H1 (cell line): ENCODE results near the gene RPS18. TPM values are rescaled to one million over a fixed set of nuclear protein-coding genes. Genes with fewer than 3 reads are reported as not detected.

Source experiments
- CTCF ChIA-PET: fragments of 300-600 bp; sonication (Branson Sonifier 250); formaldehyde crosslinking; loops from one replicate; lab custom pipeline; 2021; ENCODE audit not compliant: partially characterized antibody; lab: Charles Lee
- POLR2A ChIA-PET: fragments of 300-600 bp; sonication (Branson Sonifier 250); formaldehyde crosslinking; loops from one replicate; lab custom pipeline; 2021; ENCODE audit warnings: inconsistent platforms; ENCODE audit not compliant: partially characterized antibody; lab: Charles Lee
- DNase-seq, 2 experiments: peaks; one replicate each; pipeline versions ENCODE4 v3.0.0 to v3.0.0-alpha.2; 2010 to 2022; ENCODE audit warnings: low spot score in 2 of 2, low read depth in 1 of 2, mixed read lengths in 1 of 2
- FAIRE-seq: peaks from 2 replicates; lab custom pipeline; 2011; peaks lifted over from hg19 to GRCh38; lab: Jason Lieb, UNC
- H2AFZ ChIP-seq: 2 replicates; pipeline ENCODE4 v1.8.1; 2012; ENCODE audit warnings: low read length, inconsistent platforms
- H2AK5ac ChIP-seq: 2 replicates; pipeline ENCODE4 v1.6.1; 2013; ENCODE audit warnings: low read depth, low read length
- H2BK120ac ChIP-seq: replicated peaks from 2 replicates; pipeline ENCODE3; 2013; ENCODE audit warnings: low read depth, low read length, inconsistent platforms
- H2BK12ac ChIP-seq: 2 replicates; pipeline ENCODE4 v1.6.1; 2013; ENCODE audit warnings: low read depth, low read length
- H2BK15ac ChIP-seq: 2 replicates; pipeline ENCODE4 v1.6.1; 2013; ENCODE audit warnings: low read length
- H2BK20ac ChIP-seq: 2 replicates; pipeline ENCODE4 v1.6.1; 2013; ENCODE audit warnings: low read length
- H2BK5ac ChIP-seq: 2 replicates; pipeline ENCODE4 v1.6.1; 2013; ENCODE audit warnings: low read depth, low read length
- H3K14ac ChIP-seq: 2 replicates; pipeline ENCODE4 v1.6.1; 2013; ENCODE audit warnings: inconsistent platforms; ENCODE audit not compliant: insufficient read length
- H3K18ac ChIP-seq: 2 replicates; pipeline ENCODE4 v1.6.1; 2013; ENCODE audit warnings: low read length; ENCODE audit errors: extremely low read depth
- H3K23ac ChIP-seq: 2 replicates; pipeline ENCODE4 v1.6.1; 2013; ENCODE audit warnings: inconsistent platforms; ENCODE audit not compliant: insufficient read length
- H3K23me2 ChIP-seq: 2 replicates; pipeline ENCODE4 v1.6.1; 2013; ENCODE audit warnings: low read depth, low read length
- H3K27ac ChIP-seq: 2 replicates; pipeline ENCODE4 v1.6.1; 2011; ENCODE audit warnings: low read depth, low read length, inconsistent platforms
- H3K27me3 ChIP-seq, 4 experiments: replicated peaks in 1 of 4; 1 replicate in 1 of 4; 2 replicates in 3 of 4; pipeline versions ENCODE4 v1.6.1 to v1.8.1; 2011 to 2013; ENCODE audit warnings: low read length in 3 of 4, mild to moderate bottlenecking in 3 of 4, inconsistent platforms in 2 of 4, mixed read lengths in 2 of 4, moderate library complexity in 1 of 4; ENCODE audit not compliant: control insufficient read depth in 3 of 4, insufficient read depth in 3 of 4; ENCODE audit errors: extremely low read depth in 1 of 4
- H3K36me3 ChIP-seq, 4 experiments: 2 replicates each; pipeline versions ENCODE4 v1.6.1 to v1.8.1; 2011 to 2013; ENCODE audit warnings: mild to moderate bottlenecking in 4 of 4, low read length in 3 of 4, moderate library complexity in 2 of 4, control low read depth in 1 of 4, inconsistent platforms in 1 of 4; ENCODE audit not compliant: insufficient read depth in 4 of 4, control insufficient read depth in 2 of 4
- H3K4ac ChIP-seq: replicated peaks from 2 replicates; pipeline ENCODE3; 2013; ENCODE audit warnings: low read length, low read depth, mixed read lengths, inconsistent platforms; ENCODE audit not compliant: insufficient read length
- H3K4me1 ChIP-seq, 4 experiments: replicated peaks in 1 of 4; 1 replicate in 1 of 4; 2 replicates in 3 of 4; pipeline versions ENCODE4 v1.6.1 to v1.8.1; 2011 to 2013; ENCODE audit warnings: low read length in 3 of 4, inconsistent platforms in 2 of 4, mixed read lengths in 1 of 4; ENCODE audit not compliant: insufficient read depth in 4 of 4, control insufficient read depth in 3 of 4
- H3K4me2 ChIP-seq, 2 experiments: 2 replicates each; pipeline versions ENCODE4 v1.6.1 to v1.8.1; 2011 to 2013; ENCODE audit warnings: low read depth in 2 of 2, low read length in 2 of 2, control low read depth in 1 of 2, inconsistent platforms in 1 of 2, mild to moderate bottlenecking in 1 of 2; ENCODE audit not compliant: insufficient read depth in 1 of 2
- H3K4me3 ChIP-seq, 4 experiments: fragments of 200-600, 300-600 bp in 1 of 4; sonication (generic), shearing (Covaris generic), sonication (Bioruptor Twin) in 1 of 4; 2 replicates each; pipeline versions ENCODE4 v1.5.1 to v1.8.1; 2011 to 2016; ENCODE audit warnings: low read length in 4 of 4, low read depth in 3 of 4, control low read depth in 2 of 4, inconsistent platforms in 2 of 4, mild to moderate bottlenecking in 2 of 4, mixed read lengths in 1 of 4, moderate library complexity in 1 of 4; ENCODE audit not compliant: insufficient read depth in 2 of 4; ENCODE audit errors: extremely low read depth in 1 of 4
- H3K56ac ChIP-seq: replicated peaks from 2 replicates; pipeline ENCODE3; 2013; ENCODE audit warnings: low read depth, mild to moderate bottlenecking, mixed read lengths, low read length, inconsistent platforms; ENCODE audit not compliant: insufficient read length
- H3K79me1 ChIP-seq: 2 replicates; pipeline ENCODE4 v1.6.1; 2013; ENCODE audit warnings: low read depth, low read length, control low read depth
- H3K79me2 ChIP-seq, 2 experiments: 2 replicates each; pipeline versions ENCODE4 v1.6.1 to v1.8.1; 2012 to 2013; ENCODE audit warnings: low read length in 2 of 2, mild to moderate bottlenecking in 2 of 2, inconsistent platforms in 1 of 2; ENCODE audit not compliant: insufficient read depth in 2 of 2, control insufficient read depth in 1 of 2
- H3K9ac ChIP-seq, 4 experiments: replicated peaks in 1 of 4; 1 replicate in 1 of 4; 2 replicates in 3 of 4; pipeline versions ENCODE4 v1.6.1 to v1.8.1; 2011 to 2013; ENCODE audit warnings: low read depth in 3 of 4, low read length in 3 of 4, control low read depth in 2 of 4, mild to moderate bottlenecking in 2 of 4, moderate library complexity in 2 of 4, inconsistent platforms in 1 of 4; ENCODE audit errors: extremely low read depth in 1 of 4
- H3K9me3 ChIP-seq, 2 experiments: 2 replicates each; pipeline versions ENCODE4 v1.6.1 to v1.8.1; 2012 to 2013; ENCODE audit warnings: mild to moderate bottlenecking in 2 of 2, moderate library complexity in 2 of 2, control low read depth in 1 of 2, inconsistent platforms in 1 of 2, low read depth in 1 of 2, low read length in 1 of 2, mixed read lengths in 1 of 2; ENCODE audit not compliant: insufficient read depth in 2 of 2
- H4K20me1 ChIP-seq, 2 experiments: replicated peaks in 1 of 2; 2 replicates each; pipeline versions ENCODE3 to v1.8.1; 2011 to 2013; ENCODE audit warnings: inconsistent platforms in 2 of 2, low read length in 2 of 2, mild to moderate bottlenecking in 1 of 2; ENCODE audit not compliant: insufficient read depth in 2 of 2, control insufficient read depth in 1 of 2
- H4K5ac ChIP-seq: 2 replicates; pipeline ENCODE4 v1.6.1; 2013; ENCODE audit warnings: low read length, low read depth, mixed read lengths, inconsistent platforms; ENCODE audit not compliant: insufficient read length
- H4K8ac ChIP-seq: 2 replicates; pipeline ENCODE4 v1.8.0; 2013; ENCODE audit warnings: mild to moderate bottlenecking, moderate library complexity, low read length, inconsistent platforms; ENCODE audit not compliant: insufficient read depth; ENCODE audit errors: extremely low read depth
- H4K91ac ChIP-seq: replicated peaks from 2 replicates; pipeline ENCODE3; 2013; ENCODE audit warnings: low read length, mixed read lengths, inconsistent platforms; ENCODE audit not compliant: insufficient read length
- KDM4A ChIP-seq: IDR thresholded peaks from one replicate; pipeline ENCODE4 v1.7.1; 2012; ENCODE audit warnings: low read depth, mild to moderate bottlenecking, moderate library complexity, low read length, inconsistent platforms; ENCODE audit not compliant: severe bottlenecking
- RAD21 ChIP-seq, 2 experiments: IDR thresholded peaks in 1 of 2; conservative IDR thresholded peaks in 1 of 2; 2 replicates each; pipeline ENCODE4 v1.6.1; 2011; ENCODE audit warnings: low read depth in 2 of 2, low read length in 2 of 2, improper control_type of control experiment in 1 of 2, inconsistent platforms in 1 of 2, mild to moderate bottlenecking in 1 of 2, moderate library complexity in 1 of 2
- SRF ChIP-seq: IDR thresholded peaks from 2 replicates; pipeline ENCODE4 v1.6.1; 2011; ENCODE audit warnings: mild to moderate bottlenecking, low read depth, low read length, moderate library complexity
- WGBS, 2 experiments: shearing (Covaris generic) in 1 of 2; methylation state at CpG; one replicate each; pipeline versions ENCODE4 v1.1.6 to v1.1.7; 2013 to 2015; ENCODE audit warnings: low lambda C conversion rate in 2 of 2, mixed read lengths in 2 of 2, inconsistent platforms in 1 of 2, low coverage in 1 of 2, missing lambda C conversion rate in 1 of 2; ENCODE audit not compliant: insufficient replicate concordance in 2 of 2, insufficient coverage in 1 of 2, insufficient read length in 1 of 2; ENCODE audit errors: extremely low coverage in 1 of 2, missing lambda C conversion rate in 1 of 2; 5-methylcytosine and 5-hydroxymethylcytosine counted together
- polyA plus RNA-seq, 7 experiments: library from polyadenylated mRNA; depleted of rRNA in 3 of 7; stranded (reverse) in 5 of 7; unstranded in 2 of 7; fragments of >200 nt in 5 of 7; fragments of 200-250 nt in 2 of 7; gene quantifications; 1 replicate in 5 of 7; 2 replicates in 1 of 7; 4 replicates in 1 of 7; pipeline versions ENCODE4 v1.2.1 to v1.2.3, GENCODE V29; 2011 to 2013; ENCODE audit warnings: missing spikeins in 2 of 7, mixed read lengths in 2 of 7
- total RNA-seq: library from RNA; stranded (reverse); fragmentation: NEBNext Ultra II Directional; extraction: Animal tissue kit (Norgen Biotek cat#: 25700); gene quantifications from 2 replicates; pipeline ENCODE4 v1.2.1, GENCODE V29; 2021

Gene RPS18
- total and polyA plus RNA-seq, 2 of the 8 experiments (the other 6 are each of a cell fraction or from before 2014, with no cell fraction given), result 2,796 to 7,099 TPM

DNA sequence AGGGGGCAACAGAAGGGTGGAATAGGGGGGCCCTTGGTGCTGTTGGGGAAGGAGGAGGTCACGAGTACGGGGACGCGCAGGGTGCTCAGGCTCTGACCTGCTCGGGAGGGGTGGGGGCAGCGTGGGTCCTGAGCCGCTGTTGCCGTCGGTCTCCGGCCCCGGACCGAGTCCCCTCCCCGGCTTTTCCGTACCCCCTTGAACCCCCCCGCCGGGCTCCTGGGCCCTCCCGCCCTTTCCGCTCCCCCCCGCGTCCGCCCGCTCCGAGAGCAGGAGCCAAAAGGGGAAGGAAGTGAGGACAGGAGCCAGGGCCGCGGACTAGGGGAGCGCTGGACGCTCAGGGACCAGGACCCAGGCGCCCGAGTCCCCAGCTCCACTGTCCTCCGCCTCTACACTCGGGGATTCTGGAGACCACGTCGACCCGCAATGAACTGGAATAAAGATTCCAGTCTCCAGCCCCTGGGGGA, 26.9 kb downstream of the RPS18 start, which contains the start of gene RGL2:
Gene RGL2 (minus strand): TSS at position 170 of the 464 bp plus-strand sequence. CDS start 332 bp downstream, outside the sequence.
- peak within 1 kb of the TSS; percentile 95 for H2BK5ac ChIP-seq
- peaks cover 0 to 5% of the 10 kb centered on the region in 2 experiments for H4K20me1 ChIP-seq
- POLR2A ChIA-PET, result interaction anchor here (0.7 to 16.7 kb wide), 19 partner anchors 10 to 330 kb away, joined by 3 to 337 read pairs (median 5); partner anchors contain the start of genes B3GALT4, COL11A2, PFDN6 and RPS18
- H3K9me3 ChIP-seq, result no peaks in the 10 kb centered on the region
- H3K18ac ChIP-seq, result peak within 1 kb of the TSS; percentile 95
- H3K14ac ChIP-seq, result no peak within 1 kb of the TSS
- H3K23ac ChIP-seq, result no peak within 1 kb of the TSS
- H3K23me2 ChIP-seq, result peaks cover 16% of the 10 kb centered on the region
- peaks cover 0 to 25% of the 10 kb centered on the region in 2 experiments; a peak in 2 of 4 replicates for H3K79me2 ChIP-seq
- peak within 1 kb of the TSS; percentile 34 to 98 for H3K4me2 ChIP-seq
- peak within 1 kb of the TSS; percentile 87 for H3K56ac ChIP-seq
- H2BK120ac ChIP-seq, result peak within 1 kb of the TSS; percentile 19
- peaks cover 0 to 4% (median under 1%) of the 10 kb centered on the region in 4 experiments; a peak in 5 of 8 replicates for H3K36me3 ChIP-seq
- peaks cover 9% of the 10 kb centered on the region; the same call in 1 of the 2 replicates for H3K79me1 ChIP-seq
- peak within 1 kb of the TSS; percentile 76 to 99 (median 94) for H3K4me3 ChIP-seq
- peak within 1 kb of the TSS; percentile 74; the same call in 1 of the 2 replicates for H4K8ac ChIP-seq
- peak within 1 kb of the TSS; percentile 50 for H4K91ac ChIP-seq
- FAIRE-seq, result no peak
- DNase-seq, result no peak
- no peak within 1 kb of the TSS for H2BK20ac ChIP-seq
- H2BK12ac ChIP-seq, result 0 out of 2 replicates have a peak within 1 kb of the TSS, but pooled peaks have one; percentile 39
- 0% methylated on average over 4 of the region's 34 CpGs; no CpG with 5 or more reads in 1 of the 2 experiments for WGBS, 2 experiments
- peak within 1 kb of the TSS; percentile 77; the same call in 1 of the 2 replicates for H2AFZ ChIP-seq
- H3K9ac ChIP-seq, result peak within 1 kb of the TSS; percentile 63 to 91 (median 76)
- H3K4me1 ChIP-seq, result peaks cover 0 to 6% (median 4%) of the 10 kb centered on the region in 4 experiments; a peak in 6 of 7 replicates
- peak within 1 kb of the TSS; percentile 80 for H3K4ac ChIP-seq
- no peaks in the 10 kb centered on the region for H3K27me3 ChIP-seq
- peak within 1 kb of the TSS; percentile 81 for H3K27ac ChIP-seq
- H2BK15ac ChIP-seq, result peak within 1 kb of the TSS; percentile 81; the same call in 1 of the 2 replicates
- CTCF ChIA-PET, result interaction anchor here (0.8 to 6.2 kb wide), 11 partner anchors 9 to 92 kb away, joined by 3 to 77 read pairs (median 4); partner anchors contain the start of genes B3GALT4, PFDN6, RPS18 and TAPBP
- H2AK5ac ChIP-seq, result no peak within 1 kb of the TSS
- TF ChIP-seq SRF (no peak), RAD21 (IDR thresholded peaks at IDR 0.05 in 1 of 2, conservative IDR thresholded peaks at IDR 0.05 in 1 of 2; ENCODE audit: low read depth in 2 of 2, low read length in 2 of 2) (no peak), KDM4A (peak; percentile 22)
- H4K5ac ChIP-seq, result peak within 1 kb of the TSS; percentile 93
